Hepatocyte (in vitro differentiated cells): ENCODE data around the gene EAF2. TPM values are rescaled to one million over a fixed set of nuclear protein-coding genes. Genes with fewer than 3 reads are reported as not detected.
A peak's percentile ranks its signal among the peaks of the same experiment; 100 is the strongest.
"Not testable (repeated sequence)": the region's sequence is repeated elsewhere in the genome, so short reads cannot be mapped to it uniquely, and the experiment has no call there.

Experiments
- DNase-seq: peaks from one replicate; pipeline ENCODE4 v3.0.0-alpha.2; 2016; ENCODE audit warnings: low spot score
- H2AFZ ChIP-seq: fragments of 200-600 bp; sonication (generic); 2 replicates; pipeline ENCODE4 v1.6.0; 2016; ENCODE audit warnings: antibody characterized with exemption, mild to moderate bottlenecking
- H3K27ac ChIP-seq: fragments of 200-600 bp; sonication (generic); 2 replicates; pipeline ENCODE4 v1.5.1; 2016; ENCODE audit warnings: mild to moderate bottlenecking
- H3K27me3 ChIP-seq: fragments of 200-600 bp; sonication (generic); 2 replicates; pipeline ENCODE4 v1.6.1; 2016
- H3K36me3 ChIP-seq: fragments of 200-600 bp; sonication (generic); replicated peaks from 2 replicates; pipeline ENCODE4 v1.5.1; 2016; ENCODE audit warnings: low read depth; ENCODE audit not compliant: insufficient read depth
- H3K4me1 ChIP-seq: fragments of 200-600 bp; sonication (generic); 2 replicates; pipeline ENCODE4 v1.5.1; 2016; ENCODE audit warnings: mild to moderate bottlenecking, moderate library complexity; ENCODE audit not compliant: insufficient read depth
- H3K4me2 ChIP-seq: fragments of 200-600 bp; sonication (generic); 2 replicates; pipeline ENCODE4 v1.6.0; 2016
- H3K4me3 ChIP-seq: fragments of 200-600 bp; sonication (generic); 2 replicates; pipeline ENCODE4 v1.5.1; 2016; ENCODE audit warnings: mild to moderate bottlenecking
- H3K79me2 ChIP-seq: fragments of 200-600 bp; sonication (generic); 2 replicates; pipeline ENCODE4 v1.6.0; 2017; ENCODE audit warnings: mild to moderate bottlenecking
- H3K9me2 ChIP-seq: fragments of 200-600 bp; sonication (generic); replicated peaks from 2 replicates; pipeline ENCODE4 v1.6.0; 2017; ENCODE audit warnings: mild to moderate bottlenecking; ENCODE audit not compliant: insufficient read depth
- H3K9me3 ChIP-seq: fragments of 200-600 bp; sonication (generic); 2 replicates; pipeline ENCODE4 v1.5.1; 2016; ENCODE audit warnings: low read depth, mild to moderate bottlenecking
- H4K20me1 ChIP-seq: fragments of 200-600 bp; sonication (generic); 2 replicates; pipeline ENCODE4 v1.6.0; 2016; ENCODE audit warnings: mild to moderate bottlenecking; ENCODE audit not compliant: insufficient read depth, poor library complexity, severe bottlenecking
- CTCF ChIP-seq: fragments of 200-600 bp; sonication (generic); IDR thresholded peaks from 2 replicates; pipeline ENCODE4 v1.5.1; 2016; ENCODE audit warnings: antibody characterized with exemption, mild to moderate bottlenecking; ENCODE audit not compliant: poor library complexity
- EZH2 ChIP-seq: fragments of 200-600 bp; sonication (generic); IDR thresholded peaks from 2 replicates; pipeline ENCODE4 v1.6.1; 2016; ENCODE audit warnings: antibody characterized with exemption, mild to moderate bottlenecking, borderline replicate concordance
- EZH2phosphoT487 ChIP-seq: fragments of 200-600 bp; sonication (generic); IDR thresholded peaks from one replicate; pipeline ENCODE4 v1.6.1; 2018; ENCODE audit warnings: antibody characterized with exemption, mild to moderate bottlenecking, low read depth, moderate library complexity; ENCODE audit not compliant: unreplicated experiment, severe bottlenecking
- WGBS: methylation state at CpG from one replicate; pipeline ENCODE4 v1.1.6; 2016; ENCODE audit warnings: low lambda C conversion rate; ENCODE audit errors: missing lambda C conversion rate; 5-methylcytosine and 5-hydroxymethylcytosine counted together
- polyA plus RNA-seq: library from polyadenylated mRNA; unstranded; fragments of >200 nt; fragmentation: Nextera tagmentation; extraction: Ambion mirVana; gene quantifications from 2 replicates; pipeline ENCODE4 v1.2.1, GENCODE V29; 2016
- total RNA-seq: library from RNA; depleted of rRNA; stranded (reverse); fragments of >200 nt; gene quantifications from 2 replicates; pipeline ENCODE4 v1.2.3, GENCODE V29; 2014

The EAF2 gene
- total and polyA plus RNA-seq, 2 experiments from 2014 or later = 7.4 to 9.7 TPM

DNA sequence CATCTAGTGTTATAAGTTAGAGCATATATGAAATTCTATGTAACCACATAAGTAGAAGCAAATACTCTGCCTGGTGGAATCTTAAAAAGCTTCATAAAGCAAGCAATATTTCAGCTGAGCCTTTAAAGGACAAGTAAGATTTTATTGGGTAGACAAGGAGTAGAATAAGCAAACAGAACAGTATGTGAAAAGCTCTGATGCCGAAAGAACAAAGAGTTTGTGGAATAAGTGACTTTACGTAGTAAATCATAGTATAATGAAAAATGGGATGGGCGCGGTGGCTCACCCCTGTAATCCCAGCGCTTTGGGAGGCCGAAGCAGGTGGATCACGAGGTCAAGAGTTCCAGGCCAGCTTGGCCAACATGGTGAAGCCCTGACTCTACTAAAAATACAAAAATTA is 9.9 kb downstream of the EAF2 start:
- no peak for TF ChIP-seq CTCF

GRCh38 chr3:121852256-121852655 is 17.2 kb downstream of the EAF2 start:
- H3K4me1 ChIP-seq = no peaks in the 10 kb centered on the region
- WGBS = 73% methylated on average over 2 of the region's 2 CpGs
- no peak overlapping the region for H3K4me2 ChIP-seq
- H4K20me1 ChIP-seq = no peaks in the 10 kb centered on the region
- H3K27me3 ChIP-seq = no peaks in the 10 kb centered on the region
- H3K4me3 ChIP-seq = no peak overlapping the region
- H3K36me3 ChIP-seq = no peaks in the 10 kb centered on the region
- H3K9me2 ChIP-seq = no peaks in the 10 kb centered on the region
- no peak for DNase-seq
- H3K79me2 ChIP-seq = no peaks in the 10 kb centered on the region
- no peaks in the 10 kb centered on the region for H3K9me3 ChIP-seq
- TF ChIP-seq CTCF = no peak
- TF ChIP-seq EZH2phosphoT487 = no peak
- TF ChIP-seq EZH2 = no peak
- no peak overlapping the region for H3K27ac ChIP-seq
- no peak overlapping the region for H2AFZ ChIP-seq

More for the DNA sequence above, 9.9 kb downstream of the EAF2 start:
- 94% methylated on average over 7 of the region's 7 CpGs for WGBS
- no peak overlapping the region for H3K4me2 ChIP-seq
- H3K36me3 ChIP-seq = no peaks in the 10 kb centered on the region
- H3K9me3 ChIP-seq = no peaks in the 10 kb centered on the region
- no peaks in the 10 kb centered on the region for H3K9me2 ChIP-seq
- no peaks in the 10 kb centered on the region for H3K4me1 ChIP-seq
- H3K4me3 ChIP-seq = no peak overlapping the region
- no peaks in the 10 kb centered on the region for H4K20me1 ChIP-seq
- no peak overlapping the region for H2AFZ ChIP-seq
- no peaks in the 10 kb centered on the region for H3K27me3 ChIP-seq
- H3K79me2 ChIP-seq = no peaks in the 10 kb centered on the region
- DNase-seq = no peak
- no peak overlapping the region for H3K27ac ChIP-seq

DNA sequence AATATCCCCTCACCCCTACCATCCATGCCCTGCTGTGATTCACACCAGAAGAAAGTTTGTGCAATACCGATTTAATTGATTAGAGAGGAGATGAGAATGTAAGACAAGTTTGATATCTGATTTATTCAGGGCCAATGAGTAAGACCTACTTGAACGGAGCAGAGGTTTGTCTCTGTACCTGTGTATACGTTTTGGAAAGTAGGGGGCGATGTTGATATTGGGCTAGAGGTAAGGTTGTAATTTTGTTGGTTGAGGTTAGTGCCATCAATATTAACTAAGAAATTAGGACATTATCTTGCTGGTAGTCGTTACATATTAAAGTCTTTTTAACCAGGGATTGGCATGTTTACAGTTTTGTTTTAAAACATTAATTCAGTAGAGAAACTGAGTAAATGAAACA is 20.5 kb downstream of the EAF2 start:
- 32% methylated on average over 5 of the region's 5 CpGs for WGBS
- Histone ChIP-seq H3K79me2 (no peaks in the 10 kb centered on the region), H4K20me1 (no peaks in the 10 kb centered on the region), H3K9me3 (no peaks in the 10 kb centered on the region), H3K27ac (no peak overlapping the region), H3K4me1 (no peaks in the 10 kb centered on the region), H3K4me2 (no peak overlapping the region), H3K4me3 (no peak overlapping the region), H3K27me3 (no peaks in the 10 kb centered on the region), H3K9me2 (no peaks in the 10 kb centered on the region), H3K36me3 (no peaks in the 10 kb centered on the region), H2AFZ (no peak overlapping the region)
- TF ChIP-seq EZH2 (no peak), CTCF (peak; percentile 16)
- peak; percentile 7 for DNase-seq

DNA sequence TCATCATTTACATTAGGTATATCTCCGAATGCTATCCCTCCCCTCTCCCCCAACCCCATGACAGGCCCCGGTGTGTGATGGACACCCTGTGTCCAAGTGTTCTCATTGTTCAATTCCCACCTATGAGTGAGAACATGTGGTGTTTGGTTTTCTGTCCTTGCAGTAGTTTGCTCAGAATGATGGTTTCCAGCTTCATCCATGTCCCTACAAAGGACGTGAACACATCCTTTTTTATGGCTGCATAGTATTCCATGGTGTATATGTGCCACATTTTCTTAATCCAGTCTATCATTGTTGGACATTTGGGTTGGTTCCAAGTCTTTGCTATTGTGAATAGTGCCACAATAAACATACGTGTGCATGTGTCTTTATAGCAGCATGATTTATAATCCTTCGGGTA is 22.8 kb downstream of the EAF2 start:
- H3K4me3 ChIP-seq, H3K27ac ChIP-seq, H3K27me3 ChIP-seq, DNase-seq, H3K4me2 ChIP-seq, H3K9me2 ChIP-seq, H3K9me3 ChIP-seq, H3K4me1 ChIP-seq, H2AFZ ChIP-seq, H4K20me1 ChIP-seq, H3K79me2 ChIP-seq, H3K36me3 ChIP-seq: not testable (repeated sequence)
- WGBS = 89% methylated on average over 5 of the region's 5 CpGs

DNA sequence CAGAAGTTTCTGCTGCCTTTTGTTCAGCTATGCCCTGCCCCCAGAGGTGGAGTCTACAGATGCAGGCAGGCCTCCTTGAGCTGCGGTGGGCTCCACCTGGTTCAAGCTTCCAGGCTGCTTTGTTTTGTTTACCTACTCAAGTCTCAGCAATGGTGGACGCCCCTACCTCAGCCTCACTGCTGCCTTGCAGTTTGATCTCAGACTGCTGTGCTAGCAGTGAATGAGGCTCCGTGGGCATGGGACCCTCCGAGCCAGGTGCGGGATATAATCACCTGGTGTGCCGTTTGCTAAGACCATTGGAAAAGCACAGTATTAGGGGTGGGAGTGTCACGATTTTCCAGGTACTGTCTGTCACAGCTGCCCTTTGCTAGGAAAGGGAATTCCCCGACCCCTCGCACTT is 28.2 kb downstream of the EAF2 start:
- not testable (repeated sequence) for H3K9me2 ChIP-seq, H3K79me2 ChIP-seq, H3K27ac ChIP-seq, H3K4me3 ChIP-seq, H3K9me3 ChIP-seq, H2AFZ ChIP-seq, H3K36me3 ChIP-seq, DNase-seq, H3K4me2 ChIP-seq, H3K4me1 ChIP-seq, H4K20me1 ChIP-seq, H3K27me3 ChIP-seq
- 95% methylated on average over 9 of the region's 9 CpGs for WGBS
